ENCODE data around the gene MGMT. TPM values are rescaled to one million over a fixed set of nuclear protein-coding genes. Genes with fewer than 3 reads are reported as not detected.

Gene MGMT
- total RNA-seq, 1 experiment from 2014 or later = 11.5 TPM

DNA sequence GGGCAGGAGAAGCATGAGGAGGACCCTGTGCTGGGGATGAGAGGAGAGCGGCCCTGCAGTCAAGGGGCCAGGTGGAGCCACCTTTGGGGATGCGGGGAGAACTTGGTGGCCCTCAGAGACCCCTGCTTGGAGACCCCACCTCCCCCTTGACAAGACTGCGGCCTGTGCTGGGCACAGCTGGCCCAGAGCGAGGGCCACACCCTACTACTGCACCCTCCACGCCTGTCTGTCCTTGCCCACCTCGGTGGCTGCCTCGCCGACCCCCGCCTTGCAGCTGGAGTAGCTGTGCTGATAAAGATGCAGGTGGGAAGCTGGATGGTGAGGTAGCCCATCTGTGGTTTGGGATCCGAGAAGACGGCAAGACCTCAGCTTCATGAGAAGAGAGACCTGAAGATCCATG lies 186.8 kb downstream of the MGMT start:
- no peaks in the 10 kb centered on the region for H3K9me2 ChIP-seq (ENCODE audit: insufficient read depth)
- no peaks in the 10 kb centered on the region for H3K9me3 ChIP-seq (ENCODE audit: control insufficient read depth in 1 of 2, insufficient read depth in 1 of 2, low read depth in 1 of 2, low read length in 2 of 2)
- no peaks in the 10 kb centered on the region for H3K27me3 ChIP-seq (ENCODE audit: insufficient read depth, low read length)
- H4K20me1 ChIP-seq (ENCODE audit: insufficient read depth) = no peaks in the 10 kb centered on the region
- no peak overlapping the region for H3K27ac ChIP-seq (ENCODE audit: low read depth, low read length)
- no peak overlapping the region for H2AFZ ChIP-seq (ENCODE audit: low read depth, low read length, poor library complexity, severe bottlenecking)
- H3K4me3 ChIP-seq (replicated peaks in 1 of 2; ENCODE audit: low read depth in 1 of 2, low read length in 2 of 2) = no peak overlapping the region
- H3K79me2 ChIP-seq (ENCODE audit: insufficient read depth, low read length) = no peaks in the 10 kb centered on the region
- RAD21 ChIA-PET (ENCODE audit: low non-redundant PET in 1 of 2, low total read pairs in 2 of 2, uncharacterized antibody in 2 of 2, unreplicated experiment in 2 of 2) = no interaction called here
- intact Hi-C loops (cut with micrococcal nuclease) = no loop called here
- POLR2A ChIA-PET = no interaction called here
- no peak overlapping the region for H3K9ac ChIP-seq (ENCODE audit: low read length)
- H3K36me3 ChIP-seq (ENCODE audit: control insufficient read depth in 1 of 2, insufficient read depth in 2 of 2, low read length in 2 of 2) = no peaks in the 10 kb centered on the region
- no TSS peak for BruUV-seq (replicated peaks)
- no peak for TF ChIP-seq POLR2A (IDR thresholded peaks at IDR 0.05; ENCODE audit: borderline replicate concordance, extremely low read depth, insufficient read depth, insufficient read length)
- ATAC-seq (no peak), DNase-seq (ENCODE audit: low read depth, low spot score) (no peak)
- CTCF ChIA-PET = no interaction called here
- no peak overlapping the region for H3K4me2 ChIP-seq (ENCODE audit: low read length)
- no peaks in the 10 kb centered on the region for H3K4me1 ChIP-seq (ENCODE audit: control insufficient read depth in 1 of 2, insufficient read depth in 2 of 2, low read length in 2 of 2)

GRCh38 chr10:129654461-129654860 lies 187.4 kb downstream of the MGMT start:
- DNase-seq (ENCODE audit: low read depth, low spot score) (no peak), ATAC-seq (no peak)
- ChIA-PET POLR2A (no interaction called here), CTCF (no interaction called here), RAD21 (ENCODE audit: low non-redundant PET in 1 of 2, low total read pairs in 2 of 2, uncharacterized antibody in 2 of 2, unreplicated experiment in 2 of 2) (no interaction called here)
- no peak overlapping the region for H3K9ac ChIP-seq (ENCODE audit: low read length)
- H3K27ac ChIP-seq (ENCODE audit: low read depth, low read length) = no peak overlapping the region
- H3K4me3 ChIP-seq (replicated peaks in 1 of 2; ENCODE audit: low read depth in 1 of 2, low read length in 2 of 2) = no peak overlapping the region
- H3K9me2 ChIP-seq (ENCODE audit: insufficient read depth) = no peaks in the 10 kb centered on the region
- H3K79me2 ChIP-seq (ENCODE audit: insufficient read depth, low read length) = no peaks in the 10 kb centered on the region
- TF ChIP-seq TCF7L2 (IDR thresholded peaks at IDR 0.05; ENCODE audit: borderline replicate concordance, extremely low read depth, insufficient read depth, insufficient read length) (no peak), ELF1 (IDR thresholded peaks at IDR 0.05; ENCODE audit: borderline replicate concordance, low read depth) (no peak), EZH2 (IDR thresholded peaks at IDR 0.05) (no peak)
- H2AFZ ChIP-seq (ENCODE audit: low read depth, low read length, poor library complexity, severe bottlenecking) = no peak overlapping the region
- no peaks in the 10 kb centered on the region for H4K20me1 ChIP-seq (ENCODE audit: insufficient read depth)
- H3K36me3 ChIP-seq (ENCODE audit: control insufficient read depth in 1 of 2, insufficient read depth in 2 of 2, low read length in 2 of 2) = no peaks in the 10 kb centered on the region
- no peak overlapping the region for H3K4me2 ChIP-seq (ENCODE audit: low read length)
- intact Hi-C loops (cut with micrococcal nuclease) = no loop called here
- BruUV-seq (replicated peaks) = no TSS peak
- H3K27me3 ChIP-seq (ENCODE audit: insufficient read depth, low read length) = no peaks in the 10 kb centered on the region
- no peaks in the 10 kb centered on the region for H3K9me3 ChIP-seq (ENCODE audit: control insufficient read depth in 1 of 2, insufficient read depth in 1 of 2, low read depth in 1 of 2, low read length in 2 of 2)
- no peaks in the 10 kb centered on the region for H3K4me1 ChIP-seq (ENCODE audit: control insufficient read depth in 1 of 2, insufficient read depth in 2 of 2, low read length in 2 of 2)
